Measurements from ENCODE around the gene NDOR1. TPM values are rescaled to one million over a fixed set of nuclear protein-coding genes. Genes with fewer than 3 reads are reported as not detected.
A peak's percentile ranks its signal among the peaks of the same experiment; 100 is the strongest.

The NDOR1 gene
- total RNA-seq, 1 donor from 2014 or later: 2.6 TPM

DNA sequence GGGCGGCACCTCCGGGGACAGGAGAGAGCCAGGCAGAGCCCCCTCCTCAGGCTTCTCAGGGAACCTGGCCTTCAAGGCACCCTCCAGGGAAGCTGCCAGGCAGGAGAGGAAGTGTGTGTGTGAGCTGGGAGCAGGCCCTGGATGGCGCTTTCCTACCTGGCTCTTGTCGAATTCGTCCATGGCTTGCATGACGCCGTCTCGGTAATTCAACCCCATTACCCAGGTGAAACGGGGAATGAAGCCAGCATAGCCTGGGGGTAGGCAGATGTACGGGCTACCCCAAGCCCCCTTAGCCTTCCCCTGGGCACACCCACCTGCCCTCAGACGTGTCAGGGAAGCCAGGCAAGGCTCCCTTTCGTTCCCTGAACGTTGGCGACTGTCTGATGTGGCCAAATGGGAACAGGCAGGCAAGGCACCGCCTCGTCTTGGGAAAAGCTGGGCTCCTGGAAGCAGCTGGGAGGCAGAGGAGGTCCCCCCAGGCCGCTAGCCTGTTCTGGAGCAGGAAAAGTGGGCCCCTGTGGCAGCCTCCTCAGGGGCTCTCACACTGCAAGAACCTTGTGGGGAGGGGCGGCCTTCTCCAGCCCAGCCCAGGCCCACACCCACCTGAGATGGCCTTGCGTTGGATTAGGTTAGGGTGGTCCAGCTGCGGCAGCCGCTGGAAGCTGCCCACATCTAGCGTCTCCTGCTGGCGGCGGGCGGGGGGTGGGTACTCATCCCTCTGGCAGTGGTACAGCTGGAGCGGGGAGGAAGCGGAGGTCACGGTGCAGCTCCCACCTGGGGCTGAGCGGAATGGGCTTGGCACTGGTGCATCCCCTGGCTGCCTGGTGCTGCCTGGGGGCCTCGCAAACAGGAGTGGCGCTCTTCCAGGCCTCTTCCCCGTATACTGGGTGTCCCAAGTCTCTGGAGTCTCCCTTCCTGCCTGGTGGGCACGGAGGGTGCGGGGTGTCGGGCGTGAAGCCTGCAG is 39.3 kb downstream of the NDOR1 start:
- no peak overlapping the region for H3K4me3 ChIP-seq (ENCODE audit: low read depth, low read length)
- H3K36me3 ChIP-seq (ENCODE audit: control insufficient read depth, insufficient read depth, low read length): peaks cover 16% of the 10 kb centered on the region
- FAIRE-seq (peak; percentile 50), DNase-seq (ENCODE audit: low read depth) (peak; percentile 38)
- H3K27me3 ChIP-seq (ENCODE audit: control insufficient read depth, insufficient read depth, low read length): no peaks in the 10 kb centered on the region
- peak; percentile 13 for TF ChIP-seq CTCF (IDR thresholded peaks at IDR 0.05; ENCODE audit: insufficient read depth, low read length, severe bottlenecking)

DNA sequence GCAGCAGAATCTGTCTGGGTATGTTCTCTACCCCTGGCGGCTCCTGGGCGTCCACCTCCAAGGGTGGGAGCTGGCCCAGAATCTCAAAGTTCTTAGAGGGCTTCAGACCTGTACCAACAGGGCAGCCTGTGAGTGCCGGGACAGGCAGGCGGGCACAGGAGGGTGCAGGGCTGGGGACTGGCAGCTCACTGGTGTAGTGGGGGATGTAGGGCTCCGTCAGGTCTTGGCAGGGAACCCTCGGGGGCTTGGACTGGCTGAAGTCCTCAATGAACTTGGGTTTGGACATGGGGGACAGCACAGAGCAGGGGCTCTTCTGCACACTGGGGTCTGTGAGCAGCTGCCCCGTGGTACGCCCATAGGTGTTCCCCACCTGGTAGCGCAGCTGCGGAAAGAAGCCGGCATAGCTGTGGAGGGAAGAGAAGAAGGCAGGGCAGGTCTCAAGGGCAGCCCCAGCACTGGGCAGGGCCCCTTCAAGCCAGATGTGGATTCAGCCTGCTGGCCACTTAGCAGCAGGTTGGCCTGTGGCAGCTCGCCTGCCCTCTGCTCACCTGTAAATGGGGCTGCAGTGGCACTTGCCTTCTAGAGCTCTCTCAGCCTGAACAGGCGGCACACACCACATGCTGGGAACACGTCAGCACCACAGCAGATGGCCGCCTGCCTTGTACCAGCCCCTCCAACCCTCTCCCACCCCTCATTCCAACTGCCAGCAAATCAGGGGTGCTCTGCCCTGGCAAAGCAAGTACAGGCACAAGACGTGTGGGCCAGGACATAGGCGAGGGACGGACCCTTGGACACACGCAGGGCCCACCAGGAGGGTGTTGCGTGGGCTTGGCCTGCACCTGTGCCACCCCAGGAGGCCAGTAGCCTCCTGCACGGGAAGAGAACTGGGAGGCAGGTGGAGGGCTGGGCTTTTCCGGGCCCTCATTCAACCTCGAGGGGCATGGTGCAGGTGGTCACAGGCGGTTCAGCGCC is 40.2 kb downstream of the NDOR1 start:
- TF ChIP-seq CTCF (IDR thresholded peaks at IDR 0.05; ENCODE audit: insufficient read depth, low read length, severe bottlenecking): no peak
- DNase-seq (ENCODE audit: low read depth): no peak
- no peak for FAIRE-seq
- H3K4me3 ChIP-seq (ENCODE audit: low read depth, low read length): no peak overlapping the region
- peaks cover 16% of the 10 kb centered on the region for H3K36me3 ChIP-seq (ENCODE audit: control insufficient read depth, insufficient read depth, low read length)
- no peaks in the 10 kb centered on the region for H3K27me3 ChIP-seq (ENCODE audit: control insufficient read depth, insufficient read depth, low read length)

GRCh38 chr9:137247135-137247915 is 41.8 kb downstream of the NDOR1 start:
- no peak for TF ChIP-seq CTCF (IDR thresholded peaks at IDR 0.05; ENCODE audit: insufficient read depth, low read length, severe bottlenecking)
- Histone ChIP-seq H3K36me3 (ENCODE audit: control insufficient read depth, insufficient read depth, low read length) (peaks cover 11% of the 10 kb centered on the region), H3K4me3 (ENCODE audit: low read depth, low read length) (no peak overlapping the region), H3K27me3 (ENCODE audit: control insufficient read depth, insufficient read depth, low read length) (no peaks in the 10 kb centered on the region)
- FAIRE-seq (no peak), DNase-seq (ENCODE audit: low read depth) (no peak)

- H3K36me3 ChIP-seq (ENCODE audit: control insufficient read depth, insufficient read depth, low read length): peaks cover 7% of the 10 kb centered on the region
- no peaks in the 10 kb centered on the region for H3K27me3 ChIP-seq (ENCODE audit: control insufficient read depth, insufficient read depth, low read length)
- DNase-seq (ENCODE audit: low read depth) (no peak), FAIRE-seq (no peak)
- TF ChIP-seq CTCF (IDR thresholded peaks at IDR 0.05; ENCODE audit: insufficient read depth, low read length, severe bottlenecking): no peak
- H3K4me3 ChIP-seq (ENCODE audit: low read depth, low read length): no peak overlapping the region
Measured at GRCh38 chr9:137247916-137248175, 42.3 kb downstream of the NDOR1 start.

DNA sequence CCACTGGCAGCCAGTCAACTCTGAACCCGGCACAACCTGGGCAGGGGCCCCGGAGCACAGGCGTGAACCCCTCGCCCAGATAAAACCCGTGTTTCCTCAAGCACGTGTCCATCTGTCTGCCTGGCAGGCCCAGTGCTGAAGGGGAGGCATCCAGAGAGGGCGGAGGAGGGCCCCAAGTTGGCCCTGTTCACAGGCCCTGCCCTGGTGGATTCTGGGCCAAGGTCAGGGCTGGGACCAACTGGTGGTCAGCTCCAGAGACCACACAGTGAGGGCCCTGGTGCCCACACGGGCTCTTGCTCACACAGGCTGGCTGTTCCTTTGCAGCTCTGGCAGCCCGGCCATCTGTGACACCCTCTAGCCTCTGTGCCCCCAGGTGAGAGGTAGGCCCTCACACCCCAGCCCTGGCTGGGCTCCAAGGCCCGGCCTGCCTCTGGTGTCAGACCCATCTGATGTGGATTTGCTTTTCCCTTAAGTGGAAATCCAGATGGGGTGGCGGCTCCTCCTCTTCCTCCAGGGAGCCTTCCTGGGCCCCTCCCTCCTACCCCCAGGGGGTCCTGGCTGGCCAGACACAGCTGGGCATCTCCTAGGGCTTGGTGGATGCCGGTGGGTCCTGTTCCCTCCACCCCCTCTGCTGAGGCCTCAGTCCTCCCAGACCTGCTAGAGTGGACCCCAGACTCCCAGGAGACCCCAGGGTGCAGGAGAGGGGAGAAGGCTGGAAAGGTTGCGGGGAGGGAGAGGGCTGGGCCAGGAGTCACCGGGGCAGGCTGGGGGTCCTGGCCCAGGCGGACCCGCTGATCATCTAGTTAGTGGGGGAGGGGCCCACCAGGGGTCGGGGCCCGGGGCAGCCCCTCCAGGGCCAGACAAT is 45.1 kb downstream of the NDOR1 start:
- TF ChIP-seq CTCF (IDR thresholded peaks at IDR 0.05; ENCODE audit: insufficient read depth, low read length, severe bottlenecking): no peak
- H3K27me3 ChIP-seq (ENCODE audit: control insufficient read depth, insufficient read depth, low read length): no peaks in the 10 kb centered on the region
- DNase-seq (ENCODE audit: low read depth) (no peak), FAIRE-seq (no peak)
- no peak overlapping the region for H3K4me3 ChIP-seq (ENCODE audit: low read depth, low read length)
- H3K36me3 ChIP-seq (ENCODE audit: control insufficient read depth, insufficient read depth, low read length): no peaks in the 10 kb centered on the region
